AG04450 (cell line): Measurements from ENCODE around the gene CMTM7. TPM values are rescaled to one million over a fixed set of nuclear protein-coding genes. Genes with fewer than 3 reads are reported as not detected.
A peak's percentile ranks its signal among the peaks of the same experiment; 100 is the strongest.

Source experiments
- CTCF ChIA-PET: fragments of 300-600, 350-600 bp; formaldehyde crosslinking; extraction: SDS; loops from one replicate; lab custom pipeline; 2022; ENCODE audit warnings: antibody characterized with exemption, inconsistent platforms; lab: Charles Lee
- POLR2A ChIA-PET: fragments of 350-600 bp; formaldehyde crosslinking; extraction: SDS; loops from one replicate; lab custom pipeline; 2021; ENCODE audit warnings: antibody characterized with exemption, inconsistent platforms; lab: Yijun Ruan, JAX
- DNase-seq: peaks from one replicate; pipeline ENCODE4 v3.0.0-alpha.2; 2011; ENCODE audit warnings: low read depth, low spot score
- H3K27ac ChIP-seq: one replicate; pipeline ENCODE4 v1.5.1; 2012; ENCODE audit warnings: low read depth, low read length, control low read depth
- H3K27me3 ChIP-seq: one replicate; pipeline ENCODE4 v1.6.0; 2012; ENCODE audit warnings: low read length; ENCODE audit not compliant: control insufficient read depth, insufficient read depth
- H3K4me3 ChIP-seq: 2 replicates; pipeline ENCODE4 v1.5.1; 2011; ENCODE audit warnings: mild to moderate bottlenecking, low read depth, low read length, control low read depth
- H3K9me3 ChIP-seq: 2 replicates; pipeline ENCODE4 v1.5.1; 2012; ENCODE audit warnings: low read length; ENCODE audit not compliant: control insufficient read depth, insufficient read depth
- CTCF ChIP-seq: IDR thresholded peaks from 2 replicates; pipeline ENCODE4 v1.5.1; 2011; ENCODE audit warnings: low read depth, low read length, control low read depth, inconsistent platforms
- polyA plus RNA-seq: library from polyadenylated mRNA; depleted of rRNA; stranded (reverse); fragments of >200 nt; gene quantifications from 2 replicates; pipeline ENCODE4 v1.2.3, GENCODE V29; 2011; rRNA removed

The CMTM7 gene
- polyA plus RNA-seq, 1 experiment = 17.3 TPM

GRCh38 chr3:32502118-32502945, 110.7 kb downstream of the CMTM7 start, which contains the start of gene CMTM6:
Gene CMTM6 (minus strand): TSS chr3:32502852. CDS start chr3:32502745, 107 bp downstream.
- peak within 1 kb of the TSS; percentile 94 for H3K4me3 ChIP-seq
- POLR2A ChIA-PET = interaction anchor here (1.1 kb wide), 1 partner anchor 68 kb away, joined by 3 read pairs; the partner anchor contains the start of gene DYNC1LI1
- DNase-seq = peak; percentile 49
- no peak for TF ChIP-seq CTCF
- CTCF ChIA-PET = interaction anchor here (0.7 to 1.6 kb wide), 6 partner anchors 8 to 204 kb away, joined by 3 to 6 read pairs (median 4); no protein-coding TSS in a partner anchor
- H3K27ac ChIP-seq = peak within 1 kb of the TSS; percentile 91
- no peaks in the 10 kb centered on the region for H3K27me3 ChIP-seq
- H3K9me3 ChIP-seq = no peaks in the 10 kb centered on the region

- peak overlapping the region; percentile 91 for H3K27ac ChIP-seq
- ChIA-PET POLR2A (interaction anchor here (1.1 kb wide), 1 partner anchor 67 kb away, joined by 3 read pairs; the partner anchor contains the start of gene DYNC1LI1), CTCF (interaction anchor here (0.7 to 1.1 kb wide), 3 partner anchors 35 to 203 kb away, joined by 3 to 6 read pairs (median 3); no protein-coding TSS in a partner anchor)
Measured at GRCh38 chr3:32502946-32503286, 111.3 kb downstream of the CMTM7 start.

More at GRCh38 chr3:32502946-32503286, 111.3 kb downstream of the CMTM7 start:
- peak overlapping the region; percentile 94 for H3K4me3 ChIP-seq
- H3K27me3 ChIP-seq = no peaks in the 10 kb centered on the region
- no peak for TF ChIP-seq CTCF
- no peak for DNase-seq
- H3K9me3 ChIP-seq = no peaks in the 10 kb centered on the region

Other genes starting within 250 kb of the CMTM7 start
- gene CMTM8, start 153.2 kb upstream of the CMTM7 start, polyA plus RNA-seq = 0.22 and 0.31 TPM in 2 replicates
- gene CMTM6, start 111.0 kb downstream of the CMTM7 start, polyA plus RNA-seq = 59.6 and 76.3 TPM in 2 replicates
- gene DYNC1LI1, start 179.0 kb downstream of the CMTM7 start, polyA plus RNA-seq = 33.2 and 53.4 TPM in 2 replicates